ENCODE results near the gene PATJ.

Gene PATJ

GRCh38 chr1:61752921-61753389, 10.7 kb downstream of the PATJ start (continued):
- TF ChIP-seq, protein P1, sequence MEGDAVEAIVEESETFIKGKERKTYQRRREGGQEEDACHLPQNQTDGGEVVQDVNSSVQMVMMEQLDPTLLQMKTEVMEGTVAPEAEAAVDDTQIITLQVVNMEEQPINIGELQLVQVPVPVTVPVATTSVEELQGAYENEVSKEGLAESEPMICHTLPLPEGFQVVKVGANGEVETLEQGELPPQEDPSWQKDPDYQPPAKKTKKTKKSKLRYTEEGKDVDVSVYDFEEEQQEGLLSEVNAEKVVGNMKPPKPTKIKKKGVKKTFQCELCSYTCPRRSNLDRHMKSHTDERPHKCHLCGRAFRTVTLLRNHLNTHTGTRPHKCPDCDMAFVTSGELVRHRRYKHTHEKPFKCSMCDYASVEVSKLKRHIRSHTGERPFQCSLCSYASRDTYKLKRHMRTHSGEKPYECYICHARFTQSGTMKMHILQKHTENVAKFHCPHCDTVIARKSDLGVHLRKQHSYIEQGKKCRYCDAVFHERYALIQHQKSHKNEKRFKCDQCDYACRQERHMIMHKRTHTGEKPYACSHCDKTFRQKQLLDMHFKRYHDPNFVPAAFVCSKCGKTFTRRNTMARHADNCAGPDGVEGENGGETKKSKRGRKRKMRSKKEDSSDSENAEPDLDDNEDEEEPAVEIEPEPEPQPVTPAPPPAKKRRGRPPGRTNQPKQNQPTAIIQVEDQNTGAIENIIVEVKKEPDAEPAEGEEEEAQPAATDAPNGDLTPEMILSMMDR (tag by site-specific recombination; IDR thresholded peaks at IDR 0.05), result no peak
- TF ChIP-seq ZNF768 (tag by site-specific recombination; IDR thresholded peaks at IDR 0.05), result no peak
- no peak for TF ChIP-seq KLF9 (tag by site-specific recombination; IDR thresholded peaks at IDR 0.05; ENCODE audit: low read depth)

- no peaks in the 10 kb centered on the region for H3K4me1 ChIP-seq (ENCODE audit: control insufficient read depth, insufficient read depth, low read length)
- no peaks in the 10 kb centered on the region; a peak in 1 of 3 replicates for H3K36me3 ChIP-seq (ENCODE audit: control insufficient read depth in 2 of 2, insufficient read depth in 1 of 2, low read length in 2 of 2)
- ChIA-PET POLR2A (no interaction called here), CTCF (no interaction called here)
- no peak overlapping the region for H3K27ac ChIP-seq (ENCODE audit: extremely low read depth, low read depth, low read length)
- TF ChIP-seq ZNF510 (tag by site-specific recombination; IDR thresholded peaks at IDR 0.05; ENCODE audit: insufficient replicate concordance), result no peak
- TF ChIP-seq, protein P2, sequence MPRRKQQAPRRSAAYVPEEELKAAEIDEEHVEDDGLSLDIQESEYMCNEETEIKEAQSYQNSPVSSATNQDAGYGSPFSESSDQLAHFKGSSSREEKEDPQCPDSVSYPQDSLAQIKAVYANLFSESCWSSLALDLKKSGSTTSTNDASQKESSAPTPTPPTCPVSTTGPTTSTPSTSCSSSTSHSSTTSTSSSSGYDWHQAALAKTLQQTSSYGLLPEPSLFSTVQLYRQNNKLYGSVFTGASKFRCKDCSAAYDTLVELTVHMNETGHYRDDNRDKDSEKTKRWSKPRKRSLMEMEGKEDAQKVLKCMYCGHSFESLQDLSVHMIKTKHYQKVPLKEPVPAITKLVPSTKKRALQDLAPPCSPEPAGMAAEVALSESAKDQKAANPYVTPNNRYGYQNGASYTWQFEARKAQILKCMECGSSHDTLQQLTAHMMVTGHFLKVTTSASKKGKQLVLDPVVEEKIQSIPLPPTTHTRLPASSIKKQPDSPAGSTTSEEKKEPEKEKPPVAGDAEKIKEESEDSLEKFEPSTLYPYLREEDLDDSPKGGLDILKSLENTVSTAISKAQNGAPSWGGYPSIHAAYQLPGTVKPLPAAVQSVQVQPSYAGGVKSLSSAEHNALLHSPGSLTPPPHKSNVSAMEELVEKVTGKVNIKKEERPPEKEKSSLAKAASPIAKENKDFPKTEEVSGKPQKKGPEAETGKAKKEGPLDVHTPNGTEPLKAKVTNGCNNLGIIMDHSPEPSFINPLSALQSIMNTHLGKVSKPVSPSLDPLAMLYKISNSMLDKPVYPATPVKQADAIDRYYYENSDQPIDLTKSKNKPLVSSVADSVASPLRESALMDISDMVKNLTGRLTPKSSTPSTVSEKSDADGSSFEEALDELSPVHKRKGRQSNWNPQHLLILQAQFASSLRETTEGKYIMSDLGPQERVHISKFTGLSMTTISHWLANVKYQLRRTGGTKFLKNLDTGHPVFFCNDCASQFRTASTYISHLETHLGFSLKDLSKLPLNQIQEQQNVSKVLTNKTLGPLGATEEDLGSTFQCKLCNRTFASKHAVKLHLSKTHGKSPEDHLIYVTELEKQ (tag by site-specific recombination; IDR thresholded peaks at IDR 0.05; ENCODE audit: borderline replicate concordance), result no peak
- no peak for TF ChIP-seq ZNF24 (tag by site-specific recombination; IDR thresholded peaks at IDR 0.05)
- TF ChIP-seq, protein P3, sequence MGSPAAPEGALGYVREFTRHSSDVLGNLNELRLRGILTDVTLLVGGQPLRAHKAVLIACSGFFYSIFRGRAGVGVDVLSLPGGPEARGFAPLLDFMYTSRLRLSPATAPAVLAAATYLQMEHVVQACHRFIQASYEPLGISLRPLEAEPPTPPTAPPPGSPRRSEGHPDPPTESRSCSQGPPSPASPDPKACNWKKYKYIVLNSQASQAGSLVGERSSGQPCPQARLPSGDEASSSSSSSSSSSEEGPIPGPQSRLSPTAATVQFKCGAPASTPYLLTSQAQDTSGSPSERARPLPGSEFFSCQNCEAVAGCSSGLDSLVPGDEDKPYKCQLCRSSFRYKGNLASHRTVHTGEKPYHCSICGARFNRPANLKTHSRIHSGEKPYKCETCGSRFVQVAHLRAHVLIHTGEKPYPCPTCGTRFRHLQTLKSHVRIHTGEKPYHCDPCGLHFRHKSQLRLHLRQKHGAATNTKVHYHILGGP (tag by site-specific recombination; IDR thresholded peaks at IDR 0.05), result no peak
- TF ChIP-seq, protein P4, sequence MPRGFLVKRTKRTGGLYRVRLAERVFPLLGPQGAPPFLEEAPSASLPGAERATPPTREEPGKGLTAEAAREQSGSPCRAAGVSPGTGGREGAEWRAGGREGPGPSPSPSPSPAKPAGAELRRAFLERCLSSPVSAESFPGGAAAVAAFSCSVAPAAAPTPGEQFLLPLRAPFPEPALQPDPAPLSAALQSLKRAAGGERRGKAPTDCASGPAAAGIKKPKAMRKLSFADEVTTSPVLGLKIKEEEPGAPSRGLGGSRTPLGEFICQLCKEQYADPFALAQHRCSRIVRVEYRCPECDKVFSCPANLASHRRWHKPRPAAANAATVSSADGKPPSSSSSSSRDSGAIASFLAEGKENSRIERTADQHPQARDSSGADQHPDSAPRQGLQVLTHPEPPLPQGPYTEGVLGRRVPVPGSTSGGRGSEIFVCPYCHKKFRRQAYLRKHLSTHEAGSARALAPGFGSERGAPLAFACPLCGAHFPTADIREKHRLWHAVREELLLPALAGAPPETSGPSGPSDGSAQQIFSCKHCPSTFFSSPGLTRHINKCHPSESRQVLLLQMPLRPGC (tag by site-specific recombination; IDR thresholded peaks at IDR 0.05), result no peak
- TF ChIP-seq HOXD13 (CRISPR knock-in tag; IDR thresholded peaks at IDR 0.05; ENCODE audit: borderline replicate concordance), result no peak
- no peak for TF ChIP-seq ZNF561 (tag by site-specific recombination; IDR thresholded peaks at IDR 0.05; ENCODE audit: borderline replicate concordance)
- TF ChIP-seq, protein P5, sequence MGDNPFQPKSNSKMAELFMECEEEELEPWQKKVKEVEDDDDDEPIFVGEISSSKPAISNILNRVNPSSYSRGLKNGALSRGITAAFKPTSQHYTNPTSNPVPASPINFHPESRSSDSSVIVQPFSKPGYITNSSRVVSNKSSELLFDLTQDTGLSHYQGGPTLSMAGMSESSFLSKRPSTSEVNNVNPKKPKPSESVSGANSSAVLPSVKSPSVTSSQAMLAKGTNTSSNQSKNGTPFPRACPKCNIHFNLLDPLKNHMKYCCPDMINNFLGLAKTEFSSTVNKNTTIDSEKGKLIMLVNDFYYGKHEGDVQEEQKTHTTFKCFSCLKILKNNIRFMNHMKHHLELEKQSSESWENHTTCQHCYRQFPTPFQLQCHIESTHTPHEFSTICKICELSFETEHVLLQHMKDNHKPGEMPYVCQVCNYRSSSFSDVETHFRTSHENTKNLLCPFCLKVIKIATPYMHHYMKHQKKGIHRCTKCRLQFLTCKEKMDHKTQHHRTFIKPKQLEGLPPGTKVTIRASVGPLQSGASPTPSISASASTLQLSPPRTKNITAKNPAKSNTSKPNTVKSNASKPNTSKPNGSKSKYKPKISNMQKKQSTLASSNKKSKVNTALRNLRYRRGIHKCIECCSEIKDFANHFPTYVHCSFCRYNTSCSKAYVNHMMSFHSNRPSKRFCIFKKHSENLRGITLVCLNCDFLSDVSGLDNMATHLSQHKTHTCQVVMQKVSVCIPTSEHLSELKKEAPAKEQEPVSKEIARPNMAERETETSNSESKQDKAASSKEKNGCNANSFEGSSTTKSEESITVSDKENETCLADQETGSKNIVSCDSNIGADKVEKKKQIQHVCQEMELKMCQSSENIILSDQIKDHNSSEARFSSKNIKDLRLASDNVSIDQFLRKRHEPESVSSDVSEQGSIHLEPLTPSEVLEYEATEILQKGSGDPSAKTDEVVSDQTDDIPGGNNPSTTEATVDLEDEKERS (tag by site-specific recombination; IDR thresholded peaks at IDR 0.05), result no peak
- no peak for TF ChIP-seq ZNF354C (tag by site-specific recombination; IDR thresholded peaks at IDR 0.05; ENCODE audit: borderline replicate concordance, low read depth)
- no peak for TF ChIP-seq ZNF394 (tag by site-specific recombination; IDR thresholded peaks at IDR 0.05; ENCODE audit: borderline replicate concordance)
- no peaks in the 10 kb centered on the region for H3K9me3 ChIP-seq (ENCODE audit: control insufficient read depth, insufficient read depth, low read depth, low read length)
- no peak overlapping the region for H3K4me3 ChIP-seq (ENCODE audit: low read depth, low read length)
Measured at GRCh38 chr1:61753998-61754508, 11.8 kb downstream of the PATJ start.
